IgD-negative memory B cell (primary cell): Measurements from ENCODE around the gene KCNQ1. TPM values are rescaled to one million over a fixed set of nuclear protein-coding genes. Genes with fewer than 3 reads are reported as not detected.

Experiments
- H3K27ac Mint-ChIP-seq, 3 donors: one replicate each; pipeline ENCODE4 v1.8.0; 2020 to 2022; ENCODE audit warnings: mild to moderate bottlenecking in 3 of 3, mixed read lengths in 3 of 3, moderate library complexity in 1 of 3
- H3K27me3 Mint-ChIP-seq: one replicate; pipeline ENCODE4 v1.8.0; 2021; ENCODE audit warnings: mixed read lengths
- H3K36me3 Mint-ChIP-seq: one replicate; pipeline ENCODE4 v1.8.0; 2020; ENCODE audit warnings: mild to moderate bottlenecking, mixed read lengths
- H3K4me1 Mint-ChIP-seq, 3 donors: one replicate each; pipeline ENCODE4 v1.8.0; 2020 to 2022; ENCODE audit warnings: mixed read lengths in 3 of 3, mild to moderate bottlenecking in 1 of 3
- H3K4me3 Mint-ChIP-seq, 4 donors: one replicate each; pipeline ENCODE4 v1.8.0; 2020 to 2022; ENCODE audit warnings: mild to moderate bottlenecking in 4 of 4, mixed read lengths in 4 of 4, moderate library complexity in 3 of 4
- H3K9me3 Mint-ChIP-seq, 3 donors: one replicate each; pipeline ENCODE4 v1.8.0; 2020 to 2021; ENCODE audit warnings: mixed read lengths in 3 of 3, mild to moderate bottlenecking in 1 of 3
- polyA plus RNA-seq: library from polyadenylated mRNA; unstranded; fragments of 300-500 nt; fragmentation: Illumina TruSeq; gene quantifications from one replicate; pipeline ENCODE4 v1.2.3, GENCODE V29; 2021

KCNQ1 gene
- polyA plus RNA-seq, 1 donor from 2014 or later = 20.5 TPM

- Mint-ChIP-seq H3K27me3 (no peaks in the 10 kb centered on the region), H3K9me3 (peaks cover 0 to 7% (median 5%) of the 10 kb centered on the region in 3 donors)
Observed at GRCh38 chr11:2760196-2760871, 315.5 kb downstream of the KCNQ1 start.

GRCh38 chr11:2761131-2762030 lies 316.6 kb downstream of the KCNQ1 start:
- Mint-ChIP-seq H3K27me3 (no peaks in the 10 kb centered on the region), H3K27ac (no peak overlapping the region), H3K9me3 (peaks cover 0 to 8% (median 4%) of the 10 kb centered on the region in 3 donors), H3K4me3 (no peak overlapping the region), H3K4me1 (no peaks in the 10 kb centered on the region), H3K36me3 (peaks cover 9% of the 10 kb centered on the region)

More at GRCh38 chr11:2760196-2760871, 315.5 kb downstream of the KCNQ1 start:
- Mint-ChIP-seq H3K36me3 (peaks cover 9% of the 10 kb centered on the region), H3K4me3 (no peak overlapping the region), H3K4me1 (no peaks in the 10 kb centered on the region), H3K27ac (no peak overlapping the region)

- Mint-ChIP-seq H3K4me3 (no peak overlapping the region), H3K27me3 (no peaks in the 10 kb centered on the region), H3K4me1 (no peaks in the 10 kb centered on the region), H3K36me3 (peaks cover 8% of the 10 kb centered on the region), H3K27ac (no peak overlapping the region), H3K9me3 (peaks cover 0 to 8% (median 4%) of the 10 kb centered on the region in 3 donors)
Observed at GRCh38 chr11:2762031-2762380, 317.2 kb downstream of the KCNQ1 start.

- Mint-ChIP-seq H3K36me3 (peaks cover 10% of the 10 kb centered on the region), H3K27me3 (no peaks in the 10 kb centered on the region), H3K4me3 (no peak overlapping the region), H3K4me1 (no peaks in the 10 kb centered on the region), H3K27ac (no peak overlapping the region), H3K9me3 (peaks cover 0 to 8% (median 3%) of the 10 kb centered on the region in 3 donors)
Observed at GRCh38 chr11:2762451-2762850, 317.6 kb downstream of the KCNQ1 start.

- peaks cover 8% of the 10 kb centered on the region for H3K36me3 Mint-ChIP-seq
- peaks cover 0 to 8% (median 0%) of the 10 kb centered on the region in 3 donors for H3K9me3 Mint-ChIP-seq
- H3K4me3 Mint-ChIP-seq = no peak overlapping the region
- H3K27me3 Mint-ChIP-seq = no peaks in the 10 kb centered on the region
- H3K4me1 Mint-ChIP-seq = no peaks in the 10 kb centered on the region
- H3K27ac Mint-ChIP-seq = peak overlapping the region in 1 of 3 donors; percentile 83
Observed at GRCh38 chr11:2763984-2764383, 319.2 kb downstream of the KCNQ1 start.

GRCh38 chr11:2765491-2765890 lies 320.7 kb downstream of the KCNQ1 start:
- no peak overlapping the region for H3K4me3 Mint-ChIP-seq
- peaks cover 6% of the 10 kb centered on the region for H3K36me3 Mint-ChIP-seq
- no peaks in the 10 kb centered on the region for H3K4me1 Mint-ChIP-seq
- H3K9me3 Mint-ChIP-seq = peaks cover 0 to 8% (median 0%) of the 10 kb centered on the region in 3 donors
- H3K27me3 Mint-ChIP-seq = peaks cover 2% of the 10 kb centered on the region
- H3K27ac Mint-ChIP-seq = no peak overlapping the region

- no peak overlapping the region for H3K27ac Mint-ChIP-seq
- H3K9me3 Mint-ChIP-seq = peaks cover 0 to 8% (median 0%) of the 10 kb centered on the region in 3 donors
- peaks cover 2% of the 10 kb centered on the region for H3K27me3 Mint-ChIP-seq
- H3K4me1 Mint-ChIP-seq = no peaks in the 10 kb centered on the region
- no peak overlapping the region for H3K4me3 Mint-ChIP-seq
- peaks cover 6% of the 10 kb centered on the region for H3K36me3 Mint-ChIP-seq
Observed at GRCh38 chr11:2766166-2766565, 321.4 kb downstream of the KCNQ1 start.

- Mint-ChIP-seq H3K36me3 (peaks cover 6% of the 10 kb centered on the region), H3K4me3 (no peak overlapping the region), H3K9me3 (peaks cover 0 to 8% (median 0%) of the 10 kb centered on the region in 3 donors), H3K27me3 (peaks cover 2% of the 10 kb centered on the region), H3K4me1 (no peaks in the 10 kb centered on the region), H3K27ac (no peak overlapping the region)
Observed at GRCh38 chr11:2767071-2767470, 322.3 kb downstream of the KCNQ1 start.

GRCh38 chr11:2767801-2768200 lies 323.0 kb downstream of the KCNQ1 start:
- H3K4me1 Mint-ChIP-seq = no peaks in the 10 kb centered on the region
- peak overlapping the region in 1 of 3 donors; percentile 35 for H3K27ac Mint-ChIP-seq
- peaks cover 2% of the 10 kb centered on the region for H3K27me3 Mint-ChIP-seq
- peaks cover 5% of the 10 kb centered on the region for H3K36me3 Mint-ChIP-seq
- H3K4me3 Mint-ChIP-seq = no peak overlapping the region
- H3K9me3 Mint-ChIP-seq = peaks cover 0 to 8% (median 0%) of the 10 kb centered on the region in 3 donors

- Mint-ChIP-seq H3K9me3 (peaks cover 0 to 8% (median 0%) of the 10 kb centered on the region in 3 donors), H3K27ac (peak overlapping the region in 1 of 3 donors; percentile 35), H3K4me3 (peak overlapping the region in 1 of 4 donors; percentile 21)
Observed at GRCh38 chr11:2768471-2769408, 323.9 kb downstream of the KCNQ1 start.

GRCh38 chr11:2769409-2770095 lies 324.7 kb downstream of the KCNQ1 start:
- peaks cover 2% of the 10 kb centered on the region for H3K27me3 Mint-ChIP-seq
- no peak overlapping the region for H3K27ac Mint-ChIP-seq
- H3K36me3 Mint-ChIP-seq = peaks cover 5% of the 10 kb centered on the region
- peaks cover 0 to 4% (median 4%) of the 10 kb centered on the region in 3 donors for H3K4me1 Mint-ChIP-seq
- peaks cover 0 to 4% (median 0%) of the 10 kb centered on the region in 3 donors for H3K9me3 Mint-ChIP-seq
- no peak overlapping the region for H3K4me3 Mint-ChIP-seq

More at GRCh38 chr11:2768471-2769408, 323.9 kb downstream of the KCNQ1 start:
- Mint-ChIP-seq H3K4me1 (peaks cover 0 to 2% (median under 1%) of the 10 kb centered on the region in 3 donors), H3K36me3 (peaks cover 3% of the 10 kb centered on the region), H3K27me3 (peaks cover 2% of the 10 kb centered on the region)

GRCh38 chr11:2770096-2770751 lies 325.4 kb downstream of the KCNQ1 start:
- peaks cover 0 to 3% (median 0%) of the 10 kb centered on the region in 3 donors for H3K9me3 Mint-ChIP-seq
- H3K27me3 Mint-ChIP-seq = peaks cover 2% of the 10 kb centered on the region
- no peak overlapping the region for H3K27ac Mint-ChIP-seq
- H3K36me3 Mint-ChIP-seq = peaks cover 5% of the 10 kb centered on the region
- peaks cover 0 to 4% (median 4%) of the 10 kb centered on the region in 3 donors for H3K4me1 Mint-ChIP-seq
- H3K4me3 Mint-ChIP-seq = no peak overlapping the region

- Mint-ChIP-seq H3K27ac (no peak overlapping the region), H3K27me3 (peaks cover 2% of the 10 kb centered on the region), H3K4me1 (peaks cover 0 to 4% (median 4%) of the 10 kb centered on the region in 3 donors), H3K9me3 (no peaks in the 10 kb centered on the region), H3K4me3 (no peak overlapping the region), H3K36me3 (peaks cover 5% of the 10 kb centered on the region)
Observed at GRCh38 chr11:2770761-2771301, 326.0 kb downstream of the KCNQ1 start.
